AG08396 (cell line): Measurements from ENCODE around the gene POU2F1.

Source experiments
- DNase-seq: peaks from one replicate; pipeline ENCODE4 v3.0.0; 2012; ENCODE audit warnings: low spot score, mixed read lengths

The POU2F1 gene

DNA sequence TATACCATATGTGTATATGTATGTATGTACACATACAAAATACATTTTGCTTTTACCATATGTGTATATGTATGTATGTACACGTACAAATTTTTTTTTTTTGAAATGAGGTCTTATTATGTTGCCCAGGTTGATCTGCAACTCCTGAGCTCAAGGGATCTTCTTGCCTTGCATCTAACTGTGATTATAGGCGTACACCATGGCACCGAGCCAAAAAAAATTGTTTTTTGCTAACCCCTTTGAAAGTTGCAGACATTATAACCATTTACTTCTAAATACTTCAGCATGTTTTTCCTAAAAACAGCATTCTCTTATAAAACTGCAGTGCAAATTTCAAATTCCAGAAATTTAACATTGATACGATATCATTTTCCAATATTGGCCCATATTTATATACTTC lies 147.0 kb downstream of the POU2F1 start:
- no peak for DNase-seq

DNA sequence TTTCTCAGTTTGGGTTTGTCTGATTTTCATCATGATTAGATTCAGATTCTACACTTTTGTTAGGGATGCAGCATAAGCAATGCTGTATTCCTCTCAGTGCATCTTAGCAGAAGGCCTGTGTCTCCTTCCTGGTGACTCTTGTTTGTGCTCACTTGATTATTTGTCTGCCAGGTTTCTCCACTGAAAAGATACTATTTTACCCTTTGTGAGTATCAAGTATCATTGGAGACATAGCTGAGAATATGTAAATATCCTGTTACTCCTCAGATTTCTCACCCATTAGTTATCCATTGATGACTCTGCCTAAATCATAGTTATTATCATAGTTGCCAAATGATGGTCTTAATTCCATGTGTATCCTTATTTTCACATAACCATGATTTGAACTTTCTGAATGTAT lies 148.5 kb downstream of the POU2F1 start:
- no peak for DNase-seq

DNA sequence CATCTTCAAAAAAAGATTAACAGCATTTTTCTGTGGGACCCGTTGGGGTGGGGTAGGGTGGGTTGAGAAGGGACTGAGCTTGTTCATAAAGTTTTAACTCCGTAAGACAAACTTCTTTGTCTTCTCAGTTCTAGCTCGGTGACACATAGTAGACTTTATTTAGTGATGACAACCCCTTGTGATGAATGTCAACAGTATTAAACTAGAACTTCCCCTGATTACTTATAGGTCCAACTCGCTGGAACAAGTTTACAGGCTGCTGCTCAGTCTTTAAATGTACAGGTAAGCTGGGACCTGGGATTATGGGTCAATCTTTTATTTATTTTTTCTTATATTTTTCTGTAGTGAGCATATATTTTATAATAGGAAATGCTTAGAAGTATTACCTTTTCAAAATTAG lies 149.2 kb downstream of the POU2F1 start:
- DNase-seq, result no peak

DNA sequence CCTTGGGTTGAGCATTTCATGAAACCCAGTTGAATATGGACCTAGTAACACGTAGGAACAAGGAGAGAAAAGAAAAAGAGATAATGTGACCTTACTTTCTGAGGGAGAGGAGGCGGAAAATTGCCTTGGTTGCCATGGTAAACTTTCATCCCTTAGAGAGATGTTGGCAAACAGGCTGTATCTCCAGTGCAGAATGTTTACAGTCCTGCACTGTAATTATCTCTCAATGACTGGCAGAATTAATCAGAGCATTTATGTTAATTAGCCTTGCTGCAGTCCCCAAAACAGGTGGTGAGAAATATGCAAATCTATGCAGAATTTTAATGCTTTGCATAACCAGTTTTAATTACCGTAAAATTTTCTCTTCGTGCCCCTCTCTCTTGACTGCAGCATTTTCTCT lies 150.3 kb downstream of the POU2F1 start:
- DNase-seq, result no peak

DNA sequence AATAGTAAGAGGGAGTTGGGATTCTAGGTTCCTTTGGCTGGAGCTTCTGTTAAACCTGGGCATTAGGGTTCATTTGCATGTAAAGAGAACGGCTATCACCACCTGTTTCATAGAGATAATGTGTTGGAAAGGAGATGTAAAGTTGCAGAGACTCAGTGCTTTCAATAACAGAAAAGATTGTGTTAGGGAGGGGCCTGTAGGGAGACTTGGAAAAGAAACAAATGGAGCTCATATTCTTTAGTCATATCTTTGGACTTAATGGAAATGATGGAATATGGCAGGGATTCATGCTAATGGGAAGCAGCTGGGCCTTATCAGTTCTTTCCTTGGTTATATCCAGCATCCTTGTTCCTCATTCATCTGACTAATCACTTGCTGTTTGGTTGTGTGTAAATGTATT lies 152.7 kb downstream of the POU2F1 start:
- no peak for DNase-seq

DNA sequence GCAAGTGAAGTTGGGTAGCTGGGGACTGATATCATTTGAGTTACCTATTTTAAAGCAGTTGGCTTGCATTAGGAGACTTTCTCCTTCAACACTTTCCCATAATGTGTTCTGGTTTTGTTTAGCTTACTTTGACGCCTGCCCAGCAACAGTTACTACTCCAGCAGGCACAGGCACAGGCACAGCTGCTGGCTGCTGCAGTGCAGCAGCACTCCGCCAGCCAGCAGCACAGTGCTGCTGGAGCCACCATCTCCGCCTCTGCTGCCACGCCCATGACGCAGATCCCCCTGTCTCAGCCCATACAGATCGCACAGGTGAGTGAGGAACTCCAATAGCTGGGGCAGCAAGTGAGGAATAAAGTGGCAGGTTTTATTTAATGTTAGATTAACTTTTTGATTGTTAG lies 153.3 kb downstream of the POU2F1 start:
- no peak for DNase-seq

DNA sequence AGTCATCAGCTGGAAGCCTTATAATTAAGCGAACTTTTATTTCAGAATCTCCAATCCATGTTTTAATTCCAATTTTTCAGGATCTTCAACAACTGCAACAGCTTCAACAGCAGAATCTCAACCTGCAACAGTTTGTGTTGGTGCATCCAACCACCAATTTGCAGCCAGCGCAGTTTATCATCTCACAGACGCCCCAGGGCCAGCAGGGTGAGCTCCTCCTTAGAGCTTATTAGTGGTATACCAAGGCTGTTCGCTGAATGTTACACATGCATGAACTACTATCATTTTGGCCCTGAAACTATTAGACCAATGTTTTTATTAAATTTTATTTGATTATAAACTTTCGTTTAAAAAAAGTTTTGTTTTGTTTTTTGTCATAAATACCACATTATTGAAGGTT lies 155.3 kb downstream of the POU2F1 start:
- no peak for DNase-seq

DNA sequence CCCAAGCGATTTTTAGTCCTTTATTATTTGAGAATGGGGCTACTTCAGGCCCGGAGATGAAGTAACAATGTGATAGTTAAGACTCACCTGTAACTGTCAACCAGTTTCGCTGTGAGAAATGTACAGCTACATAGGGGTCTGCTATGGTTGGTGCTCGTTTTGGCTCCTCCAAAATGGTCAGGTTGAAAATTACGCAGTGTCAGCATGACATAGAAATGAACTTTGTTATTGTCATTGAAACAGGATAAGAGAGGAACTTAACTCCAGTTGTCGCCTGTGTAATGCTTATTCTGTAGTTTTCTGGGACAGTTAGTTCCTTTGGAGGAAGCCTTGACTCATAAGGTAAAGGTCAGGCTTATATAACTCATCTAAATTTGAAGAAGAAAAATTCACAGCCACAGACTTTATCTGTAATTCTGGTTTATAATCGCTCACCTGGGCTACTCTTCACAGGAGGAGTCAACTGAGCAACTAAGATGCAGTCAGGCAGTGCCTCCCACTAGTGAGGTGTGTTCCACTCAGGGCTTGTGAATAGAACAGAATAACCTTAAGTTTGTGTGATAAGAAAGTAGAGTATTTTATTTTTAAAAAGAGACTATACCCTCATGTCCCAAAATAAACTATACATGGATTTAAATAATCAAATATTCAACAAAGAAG lies 166.7 kb downstream of the POU2F1 start:
- DNase-seq, result no peak

DNA sequence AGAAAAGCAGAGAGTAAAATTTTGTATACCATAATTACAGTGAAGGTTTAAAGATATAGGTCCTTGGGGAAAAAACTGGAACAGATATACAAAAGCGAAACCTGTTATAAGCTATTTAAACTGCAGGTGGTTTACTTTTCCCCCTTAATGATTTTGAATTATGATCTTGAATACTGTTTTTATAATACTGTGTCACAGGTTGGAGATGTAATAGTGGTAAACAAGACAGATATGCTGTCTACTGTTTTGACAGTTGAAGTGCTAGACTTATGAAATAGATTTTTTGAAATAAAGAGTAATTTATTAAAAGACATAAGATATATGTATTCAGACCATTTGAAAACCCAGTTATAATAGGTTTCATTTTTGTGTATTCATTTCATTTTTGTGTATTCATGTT lies 168.3 kb downstream of the POU2F1 start:
- DNase-seq, result no peak

DNA sequence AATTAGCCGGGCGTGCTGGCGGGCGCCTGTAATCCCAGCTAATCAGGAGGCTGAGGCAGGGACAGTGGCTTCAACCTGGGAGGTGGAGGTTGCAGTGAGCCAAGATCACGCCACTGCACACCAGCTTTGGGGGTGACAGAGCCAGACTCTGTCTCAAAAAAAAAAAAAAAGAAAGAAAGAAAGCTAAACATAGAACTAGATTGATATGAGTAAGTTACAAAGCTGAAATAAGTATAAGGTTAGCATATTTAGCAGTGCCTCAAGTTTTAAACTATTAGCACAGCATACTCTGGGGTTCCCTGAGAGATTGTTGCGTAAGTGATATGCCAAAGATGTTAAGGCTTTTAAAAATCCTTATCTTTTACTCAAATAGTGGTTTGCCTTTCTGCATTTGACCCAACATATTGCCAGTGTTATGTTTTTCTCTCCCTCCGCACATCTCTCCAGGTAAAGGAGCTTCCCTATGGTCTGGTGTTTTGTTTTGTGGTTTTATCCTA lies 171.6 kb downstream of the POU2F1 start:
- no peak for DNase-seq

DNA sequence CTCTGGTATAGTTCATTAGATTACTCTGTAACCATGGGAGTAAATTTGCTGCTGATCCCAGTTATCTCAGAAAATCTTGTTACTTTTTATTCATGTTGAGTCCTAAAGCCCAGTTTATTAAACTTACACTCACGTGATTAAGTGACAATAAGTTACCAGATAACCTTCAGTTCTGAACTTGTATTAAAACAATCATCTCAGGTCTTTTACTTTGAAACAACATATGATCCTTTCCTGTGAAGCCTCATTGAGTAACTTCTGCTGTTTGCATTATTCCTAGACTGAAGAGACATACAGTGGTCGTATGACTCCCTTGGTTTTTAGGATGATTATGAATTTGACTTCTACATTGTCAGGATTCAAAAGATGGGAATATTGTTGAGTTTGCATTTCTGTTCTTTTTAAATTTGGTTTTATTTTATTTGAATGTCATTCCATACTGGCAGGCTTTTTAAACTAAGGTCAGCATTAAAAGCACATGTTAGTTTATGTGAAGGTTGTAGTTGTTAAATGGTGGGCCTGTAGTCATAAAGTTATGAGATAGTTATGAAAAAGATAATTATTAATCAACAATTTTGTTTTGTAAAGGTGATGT lies 179.8 kb downstream of the POU2F1 start:
- no peak for DNase-seq

DNA sequence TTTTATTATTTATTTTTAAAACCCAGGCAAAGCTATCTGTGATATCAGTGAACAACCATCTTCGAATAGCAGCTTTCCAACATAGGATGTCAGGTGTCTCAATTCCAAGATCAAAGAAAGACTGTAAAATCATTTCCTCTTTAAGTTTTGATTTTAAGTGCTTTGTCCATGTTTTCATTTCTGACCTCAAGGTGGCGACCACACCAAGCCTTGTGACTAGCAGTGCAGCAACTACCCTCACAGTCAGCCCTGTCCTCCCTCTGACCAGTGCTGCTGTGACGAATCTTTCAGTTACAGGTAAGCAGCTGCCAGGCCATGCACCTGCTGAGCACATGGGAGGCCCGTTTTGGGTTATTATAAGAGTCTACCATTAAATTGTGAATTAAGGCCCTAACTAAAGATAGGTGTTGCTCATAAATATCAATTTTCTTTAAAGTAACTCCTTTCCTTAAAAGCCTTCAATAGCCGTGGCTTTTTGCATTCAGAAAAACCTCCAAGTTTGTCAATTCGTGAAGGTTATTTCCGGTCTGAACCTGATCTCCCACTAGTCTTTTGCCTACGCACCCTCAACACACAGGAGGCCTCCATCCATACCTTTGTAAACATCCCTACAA lies 180.7 kb downstream of the POU2F1 start:
- peak; percentile 37 for DNase-seq

DNA sequence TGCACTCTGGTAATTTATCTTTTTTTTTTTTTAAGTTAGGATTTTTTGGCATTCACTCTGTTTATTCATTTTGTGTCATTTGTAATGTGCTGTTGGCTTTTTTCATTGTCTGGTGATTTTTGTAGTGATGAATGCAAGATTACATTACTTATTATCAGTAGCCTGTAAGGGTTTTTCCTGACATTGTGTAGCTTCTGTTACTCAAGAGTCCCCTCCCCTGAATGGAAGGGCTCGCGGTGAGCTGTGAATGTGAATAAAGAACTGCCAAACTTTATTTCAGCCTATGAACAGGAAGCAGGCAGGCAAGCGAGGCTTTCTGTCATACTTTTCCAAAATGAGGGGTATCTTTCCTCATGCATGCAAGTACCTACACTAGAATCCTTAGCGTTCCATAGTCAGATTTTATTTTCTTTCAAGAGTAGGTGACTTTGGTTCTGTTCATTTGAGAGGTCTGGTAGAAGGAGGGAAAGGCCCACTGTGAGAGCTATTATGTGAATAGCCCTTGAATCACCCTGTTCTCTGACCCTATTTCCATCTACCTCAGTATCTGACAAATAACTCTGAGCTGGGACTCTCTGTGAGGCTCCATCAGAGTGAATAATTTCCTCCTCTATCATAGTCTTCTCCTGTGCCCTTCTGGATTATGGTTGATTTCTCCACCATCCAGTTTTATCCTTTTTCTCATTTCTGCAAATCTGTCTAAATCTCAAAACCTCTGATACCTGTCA lies 183.6 kb downstream of the POU2F1 start:
- no peak for DNase-seq

DNA sequence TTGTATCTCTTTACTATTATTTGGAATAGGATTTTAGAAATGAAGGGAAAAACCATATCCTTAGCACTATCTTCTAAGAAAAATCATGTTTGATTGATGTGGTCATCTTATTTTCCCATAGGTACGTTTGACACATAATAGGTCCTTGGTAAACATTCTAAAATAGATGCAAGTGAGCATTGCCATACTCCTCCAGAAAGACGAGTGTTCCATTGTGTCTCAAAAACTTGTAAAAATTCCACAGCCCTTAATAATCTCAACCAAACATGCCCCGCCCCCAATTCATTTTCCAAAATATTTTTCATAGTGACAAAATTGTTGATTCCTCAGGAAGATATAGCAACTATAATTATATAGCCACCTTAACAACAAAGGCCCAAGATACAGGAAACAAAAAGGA lies 184.2 kb downstream of the POU2F1 start:
- no peak for DNase-seq

DNA sequence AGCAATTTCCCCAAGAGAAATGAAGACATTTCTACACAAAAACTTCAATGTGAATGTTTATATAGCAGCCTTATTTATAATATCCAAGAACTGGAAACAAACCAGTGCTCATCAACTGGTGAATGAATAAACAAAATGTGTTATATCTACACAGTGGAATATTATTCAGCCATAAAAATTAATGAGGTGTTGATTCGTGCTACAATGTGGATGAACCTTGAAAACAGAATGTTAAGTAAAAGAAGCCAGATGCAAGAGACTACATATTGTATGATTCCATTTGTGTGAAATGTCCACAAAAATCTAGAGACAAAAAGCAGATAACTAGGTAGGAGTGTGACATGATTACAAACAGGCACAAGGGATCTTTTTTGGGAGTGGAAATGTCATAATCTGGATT lies 187.7 kb downstream of the POU2F1 start:
- no peak for DNase-seq

DNA sequence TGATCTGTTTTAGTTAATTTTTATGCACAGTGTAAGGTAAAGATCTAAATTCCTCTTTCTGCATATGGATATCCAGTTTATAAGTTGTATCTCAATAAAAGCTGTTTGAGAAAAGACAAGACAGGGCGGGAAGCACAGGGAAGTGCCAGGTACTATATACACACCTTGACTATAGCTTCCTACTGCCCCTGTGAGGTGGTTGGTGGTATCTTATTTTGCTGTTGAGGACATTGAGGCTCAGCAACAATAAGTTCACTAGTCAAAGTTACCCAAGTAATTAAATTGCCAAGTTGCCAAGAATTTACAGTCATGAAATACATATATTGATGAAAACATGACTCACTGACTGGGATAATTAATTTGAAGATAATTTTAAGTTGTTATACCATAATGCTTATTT lies 188.5 kb downstream of the POU2F1 start:
- DNase-seq, result no peak

DNA sequence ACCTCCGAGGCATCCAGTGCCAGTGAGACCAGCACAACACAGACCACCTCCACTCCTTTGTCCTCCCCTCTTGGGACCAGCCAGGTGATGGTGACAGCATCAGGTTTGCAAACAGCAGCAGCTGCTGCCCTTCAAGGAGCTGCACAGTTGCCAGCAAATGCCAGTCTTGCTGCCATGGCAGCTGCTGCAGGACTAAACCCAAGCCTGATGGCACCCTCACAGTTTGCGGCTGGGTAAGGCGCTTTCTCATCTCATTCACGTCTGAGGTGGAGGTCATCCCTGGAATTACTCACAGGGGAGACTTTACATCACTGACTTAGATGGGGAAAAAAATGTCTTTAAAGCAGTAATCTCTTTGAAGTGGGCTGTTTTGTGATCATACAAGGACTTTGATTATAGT lies 191.4 kb downstream of the POU2F1 start:
- no peak for DNase-seq

DNA sequence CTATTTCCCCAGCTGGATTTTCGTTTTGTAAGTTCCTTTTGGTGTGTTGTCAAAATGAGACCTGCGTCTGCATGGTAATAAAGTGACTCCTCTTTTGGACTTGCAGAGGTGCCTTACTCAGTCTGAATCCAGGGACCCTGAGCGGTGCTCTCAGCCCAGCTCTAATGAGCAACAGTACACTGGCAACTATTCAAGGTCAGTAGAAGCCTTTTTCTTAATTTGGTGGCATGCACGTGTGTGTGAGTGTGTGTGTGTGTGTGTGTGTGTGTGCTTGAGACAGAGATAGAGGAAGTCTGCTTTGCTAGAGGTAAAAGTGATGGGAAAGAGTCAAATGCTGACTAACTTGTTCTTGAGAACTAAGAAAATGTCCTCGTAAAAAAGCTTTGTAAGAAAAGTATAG lies 192.2 kb downstream of the POU2F1 start:
- no peak for DNase-seq

DNA sequence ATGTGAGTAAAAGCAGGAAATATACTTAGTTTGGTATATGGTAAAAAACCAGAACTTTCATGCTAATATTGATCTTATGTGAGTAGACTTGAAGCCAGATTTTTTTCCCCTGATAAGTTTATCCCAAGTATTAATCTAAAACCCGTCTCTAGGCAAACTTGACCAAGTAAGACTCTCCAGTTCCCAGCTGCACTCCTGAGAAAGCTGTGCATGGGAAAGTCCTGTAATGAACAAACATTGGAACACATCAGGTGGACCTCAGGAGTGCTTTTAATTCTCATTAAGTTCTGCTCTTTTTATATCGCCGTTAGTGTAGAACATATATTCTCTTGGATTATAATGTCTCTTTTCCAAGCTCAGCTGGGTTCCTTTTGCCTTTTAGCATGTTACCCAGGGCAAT lies 192.6 kb downstream of the POU2F1 start:
- no peak for DNase-seq

DNA sequence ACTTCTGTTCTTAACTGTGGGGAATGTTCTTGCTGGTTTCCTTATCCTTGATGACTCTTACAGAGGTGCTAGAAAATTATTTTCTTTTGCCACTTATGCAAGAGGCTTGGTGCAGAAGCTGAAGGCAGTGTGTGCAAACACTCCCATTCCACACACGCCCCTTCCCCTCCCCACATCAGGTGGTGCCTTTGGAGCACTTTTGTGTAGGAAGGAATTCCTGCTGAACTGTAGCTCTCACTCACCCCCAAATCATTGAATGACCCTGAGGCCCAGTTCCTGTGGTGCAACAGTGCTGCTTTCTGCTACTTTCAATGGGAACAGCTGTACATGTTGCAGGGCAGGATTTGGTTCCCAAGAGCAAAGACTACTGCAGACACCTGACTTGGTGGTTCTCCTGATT lies 195.8 kb downstream of the POU2F1 start:
- no peak for DNase-seq

DNA sequence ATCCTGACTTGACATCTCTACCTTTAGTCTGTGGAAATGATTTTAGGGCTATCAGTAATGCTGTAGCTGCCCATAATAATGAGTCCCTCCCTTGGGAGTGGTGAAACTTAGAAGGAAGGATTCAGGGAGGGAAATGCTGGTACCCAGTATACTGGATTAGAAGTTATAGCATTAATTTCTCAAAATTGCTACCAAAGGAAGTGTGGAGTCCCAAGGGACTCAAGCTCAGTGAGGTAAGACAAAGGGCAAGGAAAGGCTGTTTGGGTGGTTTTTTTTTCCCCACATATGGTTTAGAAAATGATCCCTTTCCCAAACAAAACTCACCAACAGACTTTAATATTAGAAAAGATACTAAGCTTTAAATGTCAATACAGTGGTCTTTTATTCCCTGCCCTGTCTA lies 197.7 kb downstream of the POU2F1 start:
- DNase-seq, result no peak

DNA sequence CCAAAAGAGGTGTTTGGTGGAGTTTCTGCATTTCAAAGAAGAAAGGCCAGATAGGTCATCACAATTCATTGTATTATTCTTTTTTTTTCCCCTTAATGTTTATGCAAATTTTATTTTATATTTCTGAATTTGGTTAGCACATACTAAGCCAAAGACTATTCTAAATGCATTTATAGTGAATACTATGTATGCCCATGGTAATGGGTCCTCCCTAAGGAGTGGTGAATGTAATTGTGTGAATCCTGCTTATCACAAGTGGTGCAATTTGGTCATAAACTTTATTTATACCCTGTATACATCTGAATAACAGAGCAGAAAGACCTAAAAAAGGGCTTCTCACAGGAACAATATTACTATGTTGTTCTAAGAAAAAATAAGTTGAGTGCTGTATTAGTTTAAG lies 198.6 kb downstream of the POU2F1 start:
- DNase-seq, result no peak

DNA sequence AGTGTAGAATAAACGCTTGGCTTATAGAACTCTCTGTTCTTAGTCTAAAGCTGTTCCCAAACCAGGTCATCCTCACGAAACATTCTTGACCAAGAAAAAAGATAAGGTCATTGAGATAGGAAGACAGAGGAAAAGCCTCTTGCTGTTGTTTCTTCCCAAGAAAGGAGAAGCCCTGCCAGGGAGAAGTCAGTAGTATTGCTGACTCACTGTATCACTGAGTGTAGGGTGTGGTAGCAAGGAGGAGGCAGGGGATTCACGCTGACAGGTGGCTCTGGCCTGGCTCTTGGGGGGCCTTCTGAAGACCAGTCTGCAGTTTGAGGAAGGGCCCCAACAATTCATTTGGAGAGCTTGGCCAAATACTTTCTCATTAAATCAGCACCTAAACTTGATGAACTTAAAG lies 199.8 kb downstream of the POU2F1 start:
- DNase-seq, result no peak
